ENCODE measurements around the gene MBD3L3.
"Not testable (repeated sequence)": the region's sequence is repeated elsewhere in the genome, so short reads cannot be mapped to it uniquely, and the experiment has no call there.

Gene MBD3L3

DNA sequence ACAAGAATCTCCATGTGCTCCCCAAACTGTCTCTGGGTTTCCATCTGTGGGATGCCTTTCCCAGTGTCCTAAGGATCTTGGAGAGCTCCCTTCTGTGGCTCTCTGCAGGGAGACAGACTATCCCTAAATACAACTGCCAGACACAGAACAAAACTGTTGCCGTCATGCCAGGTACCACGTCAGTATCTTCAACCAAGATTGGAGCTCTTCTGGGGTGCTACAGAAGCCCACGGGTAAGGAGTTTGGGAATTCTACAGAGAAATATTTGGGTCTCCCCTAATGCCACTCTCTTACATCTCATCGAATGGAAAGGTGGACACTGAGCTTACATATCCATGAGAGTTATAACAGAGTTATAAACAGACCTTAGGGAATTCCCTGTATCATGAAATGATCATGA, 4.9 kb upstream of the MBD3L3 start:
- DNase-seq = peak; percentile 4

- not testable (repeated sequence) for DNase-seq
Observed at GRCh38 chr19:7059977-7060376, 1.5 kb upstream of the MBD3L3 start.

- DNase-seq = not testable (repeated sequence)
Observed at GRCh38 chr19:7056371-7056770, 2.1 kb downstream of the MBD3L3 start.

GRCh38 chr19:7055679-7056078, 2.8 kb downstream of the MBD3L3 start:
- DNase-seq = not testable (repeated sequence)

DNA sequence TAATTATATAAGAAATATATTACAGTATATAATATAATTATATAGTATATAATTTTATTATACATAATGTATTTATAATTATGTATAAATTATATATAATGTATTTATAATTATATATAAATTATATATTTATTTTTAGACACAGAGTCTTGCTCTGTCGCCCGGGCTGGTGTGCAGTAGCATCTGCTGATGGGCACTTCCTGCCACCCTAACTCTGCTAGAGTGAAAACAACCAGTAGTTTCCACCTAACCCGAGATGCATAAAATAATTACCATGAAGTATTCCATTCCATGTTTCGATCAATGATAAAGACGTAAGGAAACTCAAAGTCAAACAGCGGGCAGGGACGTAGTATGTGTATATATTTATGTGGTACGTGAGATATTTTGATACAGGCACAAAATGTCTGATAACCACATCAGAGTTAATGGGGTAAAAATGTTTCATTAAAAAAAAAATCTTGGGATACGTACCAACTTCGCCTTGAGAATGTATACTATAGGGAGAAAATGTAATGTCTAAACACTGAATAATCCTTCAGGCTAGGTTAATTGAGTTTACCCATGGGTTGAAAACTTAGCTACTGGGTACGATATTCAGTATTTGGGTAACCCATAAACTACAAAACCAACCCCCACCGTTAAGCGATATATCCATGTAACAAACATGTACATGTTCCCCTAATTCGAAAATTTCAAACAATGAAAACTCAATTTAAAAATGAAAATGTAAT, 3.7 kb downstream of the MBD3L3 start:
- not testable (repeated sequence) for DNase-seq

GRCh38 chr19:7052896-7053295, 5.6 kb downstream of the MBD3L3 start:
- DNase-seq = not testable (repeated sequence)

DNA sequence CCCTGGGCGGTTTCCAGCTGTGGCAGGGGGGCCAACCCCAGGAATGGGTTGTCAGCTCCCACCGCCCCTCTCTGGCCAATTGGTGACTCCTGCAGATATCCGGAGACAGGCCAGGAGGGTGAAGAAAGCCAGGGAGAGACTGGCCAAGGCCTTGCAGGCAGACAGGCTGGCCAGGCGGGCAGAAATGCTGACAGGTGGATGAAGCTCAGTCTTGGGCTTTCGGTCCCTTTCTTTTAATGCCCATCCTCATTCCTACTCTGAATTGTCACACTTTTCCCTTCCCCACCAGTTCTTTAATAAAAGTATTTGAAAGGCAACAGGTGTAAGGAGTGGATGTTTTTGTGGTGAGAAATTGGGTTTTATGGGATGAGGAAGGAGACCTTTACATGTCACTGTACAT, 7.1 kb downstream of the MBD3L3 start:
- DNase-seq = not testable (repeated sequence)

- not testable (repeated sequence) for DNase-seq
Observed at GRCh38 chr19:7049021-7049420, 9.5 kb downstream of the MBD3L3 start, which contains the start of gene MBD3L2. TSS of gene MBD3L2 (plus strand) at chr19:7049321. CDS start at chr19:7049374, 53 bp downstream.

DNA sequence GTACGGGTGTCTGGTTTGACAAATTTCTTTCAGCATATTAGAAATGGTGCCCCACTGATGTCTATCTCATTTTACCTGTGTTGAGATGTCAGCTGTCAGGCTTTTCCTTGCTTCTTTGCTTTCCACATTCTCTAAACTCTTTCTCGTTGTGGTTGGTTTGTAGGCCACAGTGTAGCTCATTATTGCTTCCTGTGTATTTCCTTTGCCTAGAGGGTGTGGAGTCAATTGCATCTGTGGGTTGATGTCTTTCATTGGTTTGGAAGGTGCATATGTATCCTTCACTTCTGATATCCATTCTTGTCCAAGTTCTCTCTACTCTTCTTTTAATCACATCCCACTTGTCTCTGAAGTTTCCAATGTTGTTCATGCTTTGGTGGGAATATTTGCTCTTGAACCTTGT, 16.9 kb downstream of the MBD3L3 start:
- not testable (repeated sequence) for DNase-seq

DNA sequence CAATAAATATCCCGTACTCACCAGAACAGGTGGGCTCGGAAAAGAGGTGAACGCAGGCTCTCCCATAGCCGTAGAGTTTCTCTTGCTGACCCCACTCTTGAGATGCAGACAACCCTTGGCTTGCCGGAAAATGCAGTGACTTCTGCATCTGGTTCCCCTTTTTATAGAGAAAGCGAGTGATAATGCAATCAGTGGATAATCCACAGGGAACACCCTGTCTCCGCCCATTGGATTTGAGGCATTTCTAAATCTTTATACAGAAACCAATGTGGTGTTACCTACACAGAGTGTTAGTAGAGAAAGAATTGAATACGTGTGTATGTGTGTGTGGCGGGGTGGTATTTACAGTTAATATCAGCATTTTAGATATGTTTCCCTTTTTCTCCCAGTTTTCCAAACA, 18.4 kb downstream of the MBD3L3 start, which contains the start of gene MBD3L4:
MBD3L4 (minus strand) TSS at position 101 of the 400 bp plus-strand sequence; CDS start at position 66, 35 bp downstream.
- DNase-seq = not testable (repeated sequence)

GRCh38 chr19:7030278-7030677, 28.2 kb downstream of the MBD3L3 start, which contains the start of gene MBD3L5:
TSS of gene MBD3L5 (plus strand) at chr19:7030578. CDS start at chr19:7030612, 34 bp downstream.
- not testable (repeated sequence) for DNase-seq

GRCh38 chr19:7028790-7029189, 29.7 kb downstream of the MBD3L3 start:
- not testable (repeated sequence) for DNase-seq

DNA sequence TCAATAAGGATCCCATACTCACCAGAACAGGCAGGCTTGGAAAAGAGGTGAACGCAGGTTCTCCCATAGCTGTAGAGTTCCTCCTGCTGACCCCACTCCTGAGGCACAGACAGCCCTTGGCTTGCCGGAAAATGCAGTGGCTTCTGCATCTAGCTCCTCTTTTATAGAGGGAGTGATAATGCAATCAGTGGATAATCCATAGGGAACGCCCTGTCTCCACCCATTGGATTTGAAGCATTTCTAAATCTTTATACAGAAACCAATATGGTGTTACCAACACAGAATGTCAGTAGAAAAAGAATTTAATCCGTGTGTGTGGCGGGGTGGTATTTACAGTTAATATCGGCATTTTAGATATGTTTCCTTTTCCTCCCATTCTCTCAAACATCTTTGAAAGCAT, 37.1 kb downstream of the MBD3L3 start, which contains the start of gene MBD3L2B:
MBD3L2B (minus strand) TSS at position 101 of the 400 bp plus-strand sequence; CDS start at position 67, 34 bp downstream.
- DNase-seq = not testable (repeated sequence)

- DNase-seq = peak; percentile 2
Observed at GRCh38 chr19:7018828-7019227, 39.6 kb downstream of the MBD3L3 start.

- no peak for DNase-seq
Observed at GRCh38 chr19:7013678-7014077, 44.8 kb downstream of the MBD3L3 start.

GRCh38 chr19:7010722-7011593, 47.5 kb downstream of the MBD3L3 start:
- no peak for DNase-seq

DNA sequence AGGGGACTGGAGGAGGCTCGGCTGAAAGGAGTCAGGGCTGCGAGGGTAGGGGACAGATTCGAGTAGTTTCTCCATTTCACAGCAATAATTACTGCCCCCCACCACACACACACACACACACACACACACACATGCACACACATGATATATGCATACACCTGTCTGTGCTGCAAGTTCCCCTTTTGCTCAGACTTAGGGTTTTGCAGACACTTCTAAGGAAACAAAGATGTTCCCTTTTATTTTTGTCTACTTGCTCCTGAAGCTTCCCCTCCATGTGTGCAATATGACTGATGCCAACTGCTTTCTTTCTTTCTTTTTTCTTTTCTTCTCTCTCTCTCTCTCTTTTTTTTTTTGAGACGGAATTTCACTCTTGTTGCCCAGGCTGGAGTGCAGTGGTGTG, 50.6 kb downstream of the MBD3L3 start:
- peak; percentile 28 for DNase-seq

Measured in islet precursor cell (in vitro differentiated cells).